ENCODE results near the gene SMG7. TPM values are rescaled to one million over a fixed set of nuclear protein-coding genes. Genes with fewer than 3 reads are reported as not detected.

The SMG7 gene
- total RNA-seq, 4 donors from 2014 or later: 33.7 to 42.8 (median 36.5) TPM

DNA sequence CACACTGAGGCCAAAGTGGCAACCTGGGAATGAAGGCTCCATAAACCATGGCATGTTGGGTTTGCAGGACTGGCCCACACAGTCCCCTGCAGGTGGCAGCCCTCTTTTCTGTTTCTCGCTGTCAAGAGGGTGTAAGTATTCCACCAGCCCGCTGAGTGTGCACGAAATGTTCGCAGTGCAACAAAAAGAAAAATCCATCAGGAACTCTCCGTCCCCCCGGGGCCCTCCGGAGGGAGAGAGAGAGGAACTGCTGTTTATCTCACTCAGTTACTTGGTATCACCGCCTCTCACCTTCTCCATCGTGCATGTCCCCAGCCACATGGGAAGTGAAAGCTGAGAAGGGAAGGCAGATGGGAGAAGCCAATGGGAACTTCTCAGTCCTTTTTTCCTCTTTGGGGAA lies 79.6 kb downstream of the SMG7 start:
- TF ChIP-seq, protein P1, sequence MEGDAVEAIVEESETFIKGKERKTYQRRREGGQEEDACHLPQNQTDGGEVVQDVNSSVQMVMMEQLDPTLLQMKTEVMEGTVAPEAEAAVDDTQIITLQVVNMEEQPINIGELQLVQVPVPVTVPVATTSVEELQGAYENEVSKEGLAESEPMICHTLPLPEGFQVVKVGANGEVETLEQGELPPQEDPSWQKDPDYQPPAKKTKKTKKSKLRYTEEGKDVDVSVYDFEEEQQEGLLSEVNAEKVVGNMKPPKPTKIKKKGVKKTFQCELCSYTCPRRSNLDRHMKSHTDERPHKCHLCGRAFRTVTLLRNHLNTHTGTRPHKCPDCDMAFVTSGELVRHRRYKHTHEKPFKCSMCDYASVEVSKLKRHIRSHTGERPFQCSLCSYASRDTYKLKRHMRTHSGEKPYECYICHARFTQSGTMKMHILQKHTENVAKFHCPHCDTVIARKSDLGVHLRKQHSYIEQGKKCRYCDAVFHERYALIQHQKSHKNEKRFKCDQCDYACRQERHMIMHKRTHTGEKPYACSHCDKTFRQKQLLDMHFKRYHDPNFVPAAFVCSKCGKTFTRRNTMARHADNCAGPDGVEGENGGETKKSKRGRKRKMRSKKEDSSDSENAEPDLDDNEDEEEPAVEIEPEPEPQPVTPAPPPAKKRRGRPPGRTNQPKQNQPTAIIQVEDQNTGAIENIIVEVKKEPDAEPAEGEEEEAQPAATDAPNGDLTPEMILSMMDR (IDR thresholded peaks at IDR 0.05; ENCODE audit: low read depth): no peak

DNA sequence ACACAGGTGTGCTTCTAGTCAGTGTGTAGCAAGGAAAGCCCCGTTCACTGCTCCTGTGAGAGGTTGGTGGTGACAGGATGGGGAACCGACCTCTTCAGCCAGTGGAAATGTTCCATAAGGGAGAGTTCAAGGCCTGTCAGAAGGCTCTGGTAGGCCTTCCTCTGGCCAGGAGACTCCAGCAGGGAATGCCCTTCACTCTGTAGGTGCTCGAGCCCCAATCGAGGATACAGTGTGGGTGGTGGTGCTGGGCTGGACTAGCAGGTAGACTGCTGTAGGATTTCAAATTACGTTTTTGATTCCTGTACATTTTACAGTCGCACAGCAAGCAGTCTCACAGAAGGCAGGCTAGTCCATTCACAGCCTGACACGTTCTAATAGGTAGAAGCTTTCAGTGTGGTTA lies 80.1 kb downstream of the SMG7 start:
- TF ChIP-seq, protein P1 (IDR thresholded peaks at IDR 0.05; ENCODE audit: low read depth): no peak

DNA sequence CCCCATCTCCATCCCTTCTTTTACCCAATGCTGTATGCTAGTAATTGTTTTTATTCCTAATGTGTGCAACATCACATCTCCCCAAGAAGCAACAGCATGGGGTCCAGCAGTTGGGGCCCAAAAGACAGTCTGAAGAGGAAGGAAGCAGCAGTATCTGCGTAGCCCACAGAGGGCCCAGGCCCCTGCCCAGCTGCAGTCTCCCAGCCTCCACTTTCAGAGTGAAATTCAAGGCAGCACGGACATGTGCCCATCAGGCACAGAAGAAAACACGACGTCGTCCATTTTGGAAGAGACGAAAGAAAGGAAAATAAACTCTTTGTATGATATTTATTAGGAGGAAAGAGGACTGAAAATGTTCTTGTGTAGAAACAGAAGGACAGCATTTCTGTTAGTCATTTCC lies 80.6 kb downstream of the SMG7 start:
- TF ChIP-seq, protein P1 (IDR thresholded peaks at IDR 0.05; ENCODE audit: low read depth): no peak

DNA sequence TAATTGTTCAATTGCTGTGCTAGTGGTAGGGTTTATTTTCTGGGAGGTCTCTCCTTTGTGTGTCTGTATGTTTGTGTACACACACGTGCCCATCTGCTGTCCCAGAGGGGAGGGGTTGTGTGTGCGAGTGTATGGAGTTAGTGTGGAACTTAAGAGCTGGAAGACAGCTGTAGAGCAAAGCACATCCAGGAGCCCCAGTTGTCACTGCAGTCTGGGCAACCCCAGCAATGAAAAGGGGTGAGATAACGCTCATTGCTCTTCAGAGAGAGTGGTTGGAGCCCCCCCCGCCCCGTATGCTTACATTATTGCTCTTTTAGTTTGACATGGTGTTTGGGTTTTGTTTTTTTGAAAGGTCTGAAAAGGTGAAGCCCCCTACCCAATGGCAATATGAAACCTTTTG lies 81.0 kb downstream of the SMG7 start:
- TF ChIP-seq, protein P1 (IDR thresholded peaks at IDR 0.05; ENCODE audit: low read depth): no peak

DNA sequence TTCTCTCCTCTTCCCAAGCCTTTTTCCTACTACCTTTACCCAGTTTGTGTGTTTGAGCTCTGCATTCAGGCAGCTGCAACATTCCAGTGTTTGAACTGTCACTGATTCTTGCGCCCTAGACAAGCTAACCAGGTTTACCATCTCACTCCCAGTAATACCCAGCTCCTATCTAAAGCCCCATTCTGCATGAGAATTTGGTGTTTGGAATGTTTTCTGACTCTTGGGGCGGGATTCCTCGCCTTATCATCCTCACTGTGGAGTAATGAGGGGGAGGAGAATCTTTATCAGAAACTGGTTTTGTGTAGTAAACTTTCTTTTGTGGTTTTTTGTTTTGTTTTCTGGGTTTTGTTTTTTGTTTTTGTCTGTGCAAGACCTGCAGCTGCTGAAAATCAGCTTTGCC lies 81.5 kb downstream of the SMG7 start:
- TF ChIP-seq, protein P1 (IDR thresholded peaks at IDR 0.05; ENCODE audit: low read depth): no peak

DNA sequence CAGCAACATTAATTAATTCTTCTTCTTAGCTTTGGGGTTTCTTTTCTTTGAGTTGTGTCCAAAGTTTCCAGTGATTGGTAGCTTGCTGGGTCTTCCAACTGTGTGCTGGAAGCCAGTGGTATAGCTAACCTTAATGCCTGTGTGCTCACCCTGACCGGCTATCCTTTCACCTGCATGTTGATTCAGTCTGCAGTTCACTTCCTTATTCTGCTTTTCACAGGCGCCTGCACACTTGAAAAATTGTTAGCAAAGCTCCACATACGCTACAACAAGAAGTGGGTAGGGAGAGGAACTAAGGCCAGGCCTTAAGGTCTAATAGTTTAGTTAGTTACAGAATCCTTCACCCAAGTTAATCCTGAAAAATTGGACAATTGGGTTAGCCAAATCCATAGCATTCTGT lies 82.3 kb downstream of the SMG7 start:
- TF ChIP-seq, protein P1 (IDR thresholded peaks at IDR 0.05; ENCODE audit: low read depth): no peak

DNA sequence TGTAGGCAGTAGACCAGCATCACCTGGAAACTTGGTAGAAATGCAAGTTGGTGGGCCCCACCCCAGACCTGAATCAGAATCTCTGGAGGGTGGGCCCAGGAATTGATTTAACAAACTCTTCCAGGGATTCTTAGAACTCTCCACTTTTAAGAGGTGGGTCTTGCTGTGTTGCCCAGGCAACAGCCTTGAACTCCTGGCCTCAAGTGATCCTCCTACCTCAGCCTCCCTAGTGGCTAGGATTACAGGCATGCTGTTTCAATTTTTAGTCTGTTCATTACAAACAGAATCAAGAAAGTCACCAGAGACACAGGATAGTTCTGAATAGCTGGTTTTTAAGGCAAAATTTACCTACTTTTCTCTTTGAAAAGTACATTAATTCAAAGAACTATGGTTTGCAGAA lies 86.8 kb downstream of the SMG7 start:
- TF ChIP-seq, protein P1 (IDR thresholded peaks at IDR 0.05; ENCODE audit: low read depth): no peak

All from subcutaneous adipose tissue (tissue), 4 donors.